Spleen (tissue), 13 donors: ENCODE data around the gene OAT. TPM values are rescaled to one million over a fixed set of nuclear protein-coding genes. Genes with fewer than 3 reads are reported as not detected.
A peak's percentile ranks its signal among the peaks of the same experiment; 100 is the strongest.

Experiments used
- DNase-seq: peaks from one replicate; pipeline ENCODE4 v3.0.0-alpha.2; 2020
- H3K27ac ChIP-seq, 8 donors: fragments of 200-600 bp; sonication (generic) in 7 of 8; 1 replicate in 4 of 8; 2 replicates in 4 of 8; pipeline versions ENCODE4 v1.5.0 to v1.8.0; 2016 to 2021; ENCODE audit warnings: inconsistent platforms in 4 of 8, mild to moderate bottlenecking in 4 of 8, moderate library complexity in 1 of 8
- H3K27me3 ChIP-seq, 7 donors: fragments of 200-600 bp; sonication (generic) in 6 of 7; replicated peaks in 1 of 7; 1 replicate in 4 of 7; 2 replicates in 3 of 7; pipeline versions ENCODE4 v1.5.0 to v1.8.0; 2016 to 2021; ENCODE audit warnings: inconsistent platforms in 3 of 7, mild to moderate bottlenecking in 1 of 7
- H3K36me3 ChIP-seq, 6 donors: fragments of 200-600 bp; sonication (generic) in 5 of 6; 1 replicate in 4 of 6; 2 replicates in 2 of 6; pipeline versions ENCODE4 v1.5.0 to v1.8.0; 2016 to 2021; ENCODE audit warnings: inconsistent platforms in 2 of 6
- H3K4me1 ChIP-seq, 6 donors: fragments of 200-600 bp; sonication (generic) in 5 of 6; 1 replicate in 3 of 6; 2 replicates in 3 of 6; pipeline versions ENCODE4 v1.5.0 to v1.8.0; 2016 to 2021; ENCODE audit warnings: inconsistent platforms in 3 of 6
- H3K4me3 ChIP-seq, 8 donors: fragments of 200-600 bp; sonication (generic) in 7 of 8; 1 replicate in 4 of 8; 2 replicates in 4 of 8; pipeline versions ENCODE4 v1.5.0 to v1.8.0; 2016 to 2021; ENCODE audit warnings: inconsistent platforms in 4 of 8, mild to moderate bottlenecking in 4 of 8, moderate library complexity in 2 of 8
- H3K9me3 ChIP-seq, 8 donors: fragments of 200-600 bp; sonication (generic) in 7 of 8; 1 replicate in 4 of 8; 2 replicates in 4 of 8; pipeline versions ENCODE4 v1.5.0 to v1.8.0; 2016 to 2021; ENCODE audit warnings: inconsistent platforms in 4 of 8
- CTCF ChIP-seq, 11 experiments: fragments of 200-600 bp in 7 of 11; fragments of 450-650 bp in 4 of 11; sonication (generic) in 4 of 11; IDR thresholded peaks in 8 of 11; conservative IDR thresholded peaks in 3 of 11; 1 replicate in 7 of 11; 2 replicates in 4 of 11; pipeline versions ENCODE4 v1.4.0 to v1.8.0; 2016 to 2021; ENCODE audit warnings: antibody characterized with exemption in 11 of 11, inconsistent platforms in 4 of 11, mild to moderate bottlenecking in 1 of 11
- POLR2A ChIP-seq, 3 donors: fragments of 450-650 bp; IDR thresholded peaks; one replicate each; pipeline ENCODE4 v1.5.1; 2017; ENCODE audit warnings: antibody characterized with exemption in 3 of 3, mild to moderate bottlenecking in 1 of 3
- POLR2AphosphoS5 ChIP-seq, 3 donors: sonication (generic); formaldehyde crosslinking; IDR thresholded peaks; one replicate each; pipeline ENCODE4 v1.5.1; 2017; ENCODE audit warnings: antibody characterized with exemption in 3 of 3
- WGBS, 5 donors: extraction: QIAGEN DNeasy Blood & Tissue Kit in 3 of 5; methylation state at CpG; one replicate each; pipeline versions ENCODE4 v1.1.5 to v1.1.7; 2013 to 2018; 5-methylcytosine and 5-hydroxymethylcytosine counted together
- intact Hi-C: fragments of 100-400 bp; cut with DNase I; formaldehyde crosslinking; loops from one replicate; pipeline ENCODE4 v1.15.0; 2023; ENCODE audit warnings: low total_unique reads
- long read RNA-seq, 2 donors: transcript quantifications; one replicate each; lab custom pipeline, GENCODE V29; 2026
- polyA plus RNA-seq, 3 donors: library from polyadenylated mRNA; stranded (reverse); fragments of 200-250 nt; gene quantifications; one replicate each; pipeline ENCODE4 v1.2.1, GENCODE V29; 2013
- total RNA-seq, 7 donors: library from RNA; depleted of rRNA in 3 of 7; stranded (reverse); fragments of >200 nt in 3 of 7; fragmentation: NEBNext Ultra II Directional in 4 of 7; extraction: Animal tissue kit (Norgen Biotek cat#: 25700) in 4 of 7; gene quantifications; one replicate each; pipeline versions ENCODE4 v1.1.0 to v1.2.1, GENCODE V29; 2016 to 2021
- donor health status: healthy with polysubstance abuse.
- donor health status: DM: no; HTN: no; CAD: no; lungs with moderate emphysema.
- donor health status: DM: no; HTN: no; CAD: no.
- donor health status: Bipolar disorder and iron deficiency.
- donor health status: healthy.
- donor health status: DM: no; HTN: no; CAD: no.
- donor health status: DM: yes; HTN: yes; CAD: no.

The OAT gene
- total RNA-seq (10 to 100 TPM; 42.4 to 63.0 (median 52.7) TPM), polyA plus RNA-seq (10 to 100 TPM; 22.1 to 32.5 (median 26.5) TPM)
- long read RNA-seq, donor 1, transcript OAT-201 (10 exons, 2,048 nt), result major isoform, 32 of 39 reads
- long read RNA-seq, donor 1, partial matches to known transcripts, result 5 of 39 reads
- long read RNA-seq, donor 1, other reads (novel, unspliced or antisense), result 0 of 39 reads
- long read RNA-seq, donor 2, transcript OAT-201 (10 exons, 2,048 nt), result major isoform, 38 of 51 reads
- long read RNA-seq, donor 2, transcript OAT-208 (9 exons, 1,864 nt), result minor isoform, 5 of 51 reads
- long read RNA-seq, donor 2, partial matches to known transcripts, result 7 of 51 reads
- long read RNA-seq, donor 2, other reads (novel, unspliced or antisense), result 0 of 51 reads

- peak within 1 kb of the TSS; percentile 71 to 94 (median 89) for H3K27ac ChIP-seq
- H3K9me3 ChIP-seq, result no peaks in the 10 kb centered on the region
- no peaks in the 10 kb centered on the region for H3K36me3 ChIP-seq
- DNase-seq, result peak; percentile 98
- intact Hi-C loops, result no loop called here
- H3K4me3 ChIP-seq, result peak within 1 kb of the TSS; percentile 69 to 93 (median 88)
- 2 to 9% (median 4%) methylated on average over 8 to 70 of the region's 70 CpGs for WGBS, 5 donors
- H3K4me1 ChIP-seq, result peaks cover 5 to 53% (median 26%) of the 10 kb centered on the region in 6 donors
- H3K27me3 ChIP-seq, result peaks cover 0 to 44% (median 3%) of the 10 kb centered on the region in 7 donors
- TF ChIP-seq POLR2AphosphoS5 (IDR thresholded peaks at IDR 0.05) (peak; percentile 96 to 99 (median 99)), POLR2A (IDR thresholded peaks at IDR 0.05) (peak; percentile 74 to 95 (median 86)), CTCF (IDR thresholded peaks at IDR 0.05 in 8 of 11, conservative IDR thresholded peaks at IDR 0.05 in 3 of 11) (peak in 5 of 11 experiments; percentile 9 to 42 (median 23))
These were observed at the start of gene OAT for GRCh38 chr10:124418726-124419501. Gene OAT, minus strand, starts transcription at chr10:124418923. Its CDS starts 6,752 bp downstream, at chr10:124412171.

DNA sequence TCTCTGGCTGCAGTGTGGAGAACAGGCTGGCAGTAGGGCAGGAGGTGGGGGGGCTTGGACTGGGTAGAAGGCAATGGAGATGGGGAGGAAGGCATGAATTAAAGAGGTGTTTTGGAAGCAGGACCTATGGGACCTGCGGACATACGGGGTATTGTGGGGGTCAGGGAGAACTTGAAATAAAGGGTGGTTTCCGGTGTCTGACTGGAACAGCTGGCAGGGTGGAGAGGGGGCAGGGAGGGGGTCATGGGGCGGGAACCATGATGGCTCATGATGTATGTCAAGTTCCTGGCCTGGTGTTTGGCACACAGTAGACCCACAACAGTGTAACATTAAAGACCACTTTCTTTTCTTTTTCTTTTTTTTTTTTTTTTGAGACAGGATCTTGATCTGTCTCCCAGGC, 48.4 kb upstream of the OAT start:
- no peak for DNase-seq
- no peak overlapping the region for H3K27ac ChIP-seq
- peaks cover 0 to 8% (median 0%) of the 10 kb centered on the region in 6 donors for H3K36me3 ChIP-seq
- H3K4me1 ChIP-seq, result peaks cover 9 to 34% (median 30%) of the 10 kb centered on the region in 6 donors
- 69 to 81% (median 74%) methylated on average over 4 of the region's 4 CpGs for WGBS, 5 donors
- no peaks in the 10 kb centered on the region for H3K9me3 ChIP-seq
- H3K27me3 ChIP-seq, result no peaks in the 10 kb centered on the region
- TF ChIP-seq POLR2A (IDR thresholded peaks at IDR 0.05) (no peak), POLR2AphosphoS5 (IDR thresholded peaks at IDR 0.05) (no peak), CTCF (IDR thresholded peaks at IDR 0.05 in 8 of 11, conservative IDR thresholded peaks at IDR 0.05 in 3 of 11) (no peak)
- intact Hi-C loops, result no loop called here
- H3K4me3 ChIP-seq, result no peak overlapping the region

GRCh38 chr10:124465777-124466488, 47.2 kb upstream of the OAT start:
- H3K9me3 ChIP-seq, result no peaks in the 10 kb centered on the region
- peaks cover 9 to 42% (median 35%) of the 10 kb centered on the region in 6 donors for H3K4me1 ChIP-seq
- H3K27ac ChIP-seq, result peak overlapping the region in 5 of 8 donors; percentile 54 to 67 (median 61)
- TF ChIP-seq POLR2A (IDR thresholded peaks at IDR 0.05), result no peak
- TF ChIP-seq POLR2AphosphoS5 (IDR thresholded peaks at IDR 0.05), result no peak
- TF ChIP-seq CTCF (IDR thresholded peaks at IDR 0.05 in 8 of 11, conservative IDR thresholded peaks at IDR 0.05 in 3 of 11), result no peak
- 70 to 89% (median 77%) methylated on average over 9 of the region's 9 CpGs for WGBS, 5 donors
- H3K4me3 ChIP-seq, result peak overlapping the region in 1 of 8 donors; percentile 36
- no peak for DNase-seq
- H3K27me3 ChIP-seq, result no peaks in the 10 kb centered on the region
- intact Hi-C loops, result no loop called here
- peaks cover 0 to 8% (median 0%) of the 10 kb centered on the region in 6 donors for H3K36me3 ChIP-seq
